Measurements from ENCODE around the gene KCNN1. TPM values are rescaled to one million over a fixed set of nuclear protein-coding genes. Genes with fewer than 3 reads are reported as not detected.

Gene KCNN1
- total RNA-seq, 3 donors from 2014 or later, result 0.33 to 0.59 TPM; not detected in 1

DNA sequence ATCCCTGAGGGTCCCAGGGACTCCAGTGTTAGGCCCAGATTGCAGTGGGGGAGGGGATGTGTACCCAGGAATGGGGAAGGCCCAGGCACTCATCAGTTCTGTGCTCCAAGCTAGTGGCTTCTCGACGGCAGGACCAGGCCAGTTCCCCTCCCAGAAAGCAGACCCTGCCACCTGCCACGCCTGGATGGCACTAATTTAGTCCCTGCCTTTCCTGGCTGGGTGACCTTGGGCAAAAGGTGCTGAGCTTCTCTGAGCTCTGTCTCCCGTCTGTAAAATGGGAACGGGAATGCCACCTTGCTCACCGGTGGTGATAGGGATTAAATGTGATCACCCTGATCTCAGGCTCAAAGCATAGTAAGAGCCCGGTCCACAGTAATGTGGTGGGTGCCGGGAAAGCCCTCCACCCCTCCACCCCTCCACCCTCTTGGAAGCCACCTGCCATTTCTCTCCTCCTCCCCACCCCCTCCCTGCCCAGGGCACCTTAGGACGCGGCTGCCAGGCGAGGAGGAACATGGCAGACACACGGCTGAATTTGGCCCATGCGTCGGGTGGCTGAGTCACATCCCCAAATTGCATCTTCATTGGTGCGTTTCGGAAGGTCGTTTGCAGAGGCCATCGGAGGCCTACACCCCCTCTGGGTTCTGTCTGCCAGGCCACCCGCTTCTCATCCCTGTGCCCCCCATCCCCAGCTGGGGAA, 2.3 kb downstream of the KCNN1 start:
- intact Hi-C loops (cut with DNase I; ENCODE audit: low total_unique reads), result no loop called here
- DNase-seq (ENCODE audit: low spot score in 2 of 2), result no peak
- Histone ChIP-seq H3K9me3 (no peaks in the 10 kb centered on the region), H3K4me3 (no peak overlapping the region), H3K27ac (no peak overlapping the region), H3K4me1 (no peaks in the 10 kb centered on the region), H3K36me3 (no peaks in the 10 kb centered on the region), H3K27me3 (peaks cover 0 to 12% of the 10 kb centered on the region in 2 donors)
- no peak for TF ChIP-seq POLR2AphosphoS5 (IDR thresholded peaks at IDR 0.05)
- no peak for TF ChIP-seq POLR2A (IDR thresholded peaks at IDR 0.05)
- TF ChIP-seq, protein P1, sequence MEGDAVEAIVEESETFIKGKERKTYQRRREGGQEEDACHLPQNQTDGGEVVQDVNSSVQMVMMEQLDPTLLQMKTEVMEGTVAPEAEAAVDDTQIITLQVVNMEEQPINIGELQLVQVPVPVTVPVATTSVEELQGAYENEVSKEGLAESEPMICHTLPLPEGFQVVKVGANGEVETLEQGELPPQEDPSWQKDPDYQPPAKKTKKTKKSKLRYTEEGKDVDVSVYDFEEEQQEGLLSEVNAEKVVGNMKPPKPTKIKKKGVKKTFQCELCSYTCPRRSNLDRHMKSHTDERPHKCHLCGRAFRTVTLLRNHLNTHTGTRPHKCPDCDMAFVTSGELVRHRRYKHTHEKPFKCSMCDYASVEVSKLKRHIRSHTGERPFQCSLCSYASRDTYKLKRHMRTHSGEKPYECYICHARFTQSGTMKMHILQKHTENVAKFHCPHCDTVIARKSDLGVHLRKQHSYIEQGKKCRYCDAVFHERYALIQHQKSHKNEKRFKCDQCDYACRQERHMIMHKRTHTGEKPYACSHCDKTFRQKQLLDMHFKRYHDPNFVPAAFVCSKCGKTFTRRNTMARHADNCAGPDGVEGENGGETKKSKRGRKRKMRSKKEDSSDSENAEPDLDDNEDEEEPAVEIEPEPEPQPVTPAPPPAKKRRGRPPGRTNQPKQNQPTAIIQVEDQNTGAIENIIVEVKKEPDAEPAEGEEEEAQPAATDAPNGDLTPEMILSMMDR (IDR thresholded peaks at IDR 0.05), result no peak

DNA sequence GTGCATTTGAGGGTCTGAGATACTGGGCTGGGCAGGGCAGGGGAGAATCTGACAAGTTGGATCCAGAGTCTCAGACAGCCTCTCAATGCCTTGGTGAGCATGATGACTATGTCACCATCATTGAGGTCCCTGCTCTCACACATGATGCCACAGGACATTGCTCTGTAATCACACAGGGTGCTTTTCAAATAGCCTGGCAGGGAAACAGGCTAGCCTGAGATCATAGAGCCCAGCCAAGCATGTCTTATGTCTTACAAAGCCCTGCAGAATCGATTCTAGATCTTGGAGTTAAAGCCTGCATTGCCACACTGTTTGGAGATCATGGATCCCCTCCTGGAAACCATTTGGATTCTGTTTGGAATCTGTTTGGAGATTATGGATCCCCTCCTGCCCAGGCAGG, 5.3 kb downstream of the KCNN1 start:
- no peak overlapping the region for H3K4me3 ChIP-seq
- peaks cover 0 to 8% of the 10 kb centered on the region in 2 donors for H3K27me3 ChIP-seq
- no peak for DNase-seq (ENCODE audit: low spot score in 2 of 2)
- no peak overlapping the region for H3K27ac ChIP-seq
- H3K9me3 ChIP-seq, result no peaks in the 10 kb centered on the region
- TF ChIP-seq POLR2AphosphoS5 (IDR thresholded peaks at IDR 0.05) (no peak), POLR2A (IDR thresholded peaks at IDR 0.05) (no peak)
- TF ChIP-seq, protein P1 (IDR thresholded peaks at IDR 0.05), result no peak
- no peaks in the 10 kb centered on the region for H3K4me1 ChIP-seq
- no peaks in the 10 kb centered on the region for H3K36me3 ChIP-seq
- intact Hi-C loops (cut with DNase I; ENCODE audit: low total_unique reads), result no loop called here

DNA sequence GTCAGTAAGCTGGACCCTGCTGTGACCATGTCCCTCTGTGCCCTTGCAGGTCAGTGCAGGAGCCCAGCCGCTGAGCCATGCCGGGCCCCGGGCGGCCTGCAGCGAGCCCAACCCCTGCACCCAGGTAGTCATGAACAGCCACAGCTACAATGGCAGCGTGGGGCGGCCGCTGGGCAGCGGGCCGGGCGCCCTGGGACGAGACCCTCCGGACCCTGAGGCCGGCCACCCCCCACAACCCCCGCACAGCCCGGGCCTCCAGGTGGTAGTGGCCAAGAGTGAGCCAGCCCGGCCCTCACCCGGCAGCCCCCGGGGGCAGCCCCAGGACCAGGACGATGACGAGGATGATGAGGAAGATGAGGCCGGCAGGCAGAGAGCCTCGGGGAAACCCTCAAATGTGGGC, 6.9 kb downstream of the KCNN1 start:
- Histone ChIP-seq H3K27me3 (no peaks in the 10 kb centered on the region), H3K27ac (no peak overlapping the region), H3K4me3 (no peak overlapping the region), H3K36me3 (no peaks in the 10 kb centered on the region), H3K4me1 (no peaks in the 10 kb centered on the region), H3K9me3 (no peaks in the 10 kb centered on the region)
- TF ChIP-seq POLR2AphosphoS5 (IDR thresholded peaks at IDR 0.05) (no peak), POLR2A (IDR thresholded peaks at IDR 0.05) (no peak)
- TF ChIP-seq, protein P1 (IDR thresholded peaks at IDR 0.05), result no peak
- DNase-seq (ENCODE audit: low spot score in 2 of 2), result no peak
- intact Hi-C loops (cut with DNase I; ENCODE audit: low total_unique reads), result no loop called here

DNA sequence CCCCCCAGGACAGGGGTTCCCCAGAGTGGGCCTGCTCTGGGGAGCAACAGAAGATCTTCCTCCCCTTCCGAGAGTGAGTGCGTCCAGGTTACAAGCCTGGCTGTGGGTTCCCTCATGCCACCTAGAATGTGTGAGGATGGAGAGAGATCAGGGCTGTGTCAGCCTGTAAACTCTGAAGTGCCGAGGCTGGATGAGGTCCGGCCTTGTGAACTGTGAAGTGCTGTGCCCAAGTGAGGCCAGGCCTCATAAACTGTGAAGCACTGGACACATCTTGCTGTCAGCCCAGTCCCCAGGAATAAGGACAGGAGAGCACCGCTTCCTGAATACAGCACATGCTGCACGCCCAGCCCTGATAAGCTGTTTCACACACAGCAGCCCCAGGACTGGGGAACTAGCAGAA, 7.6 kb downstream of the KCNN1 start:
- no peak overlapping the region for H3K27ac ChIP-seq

DNA sequence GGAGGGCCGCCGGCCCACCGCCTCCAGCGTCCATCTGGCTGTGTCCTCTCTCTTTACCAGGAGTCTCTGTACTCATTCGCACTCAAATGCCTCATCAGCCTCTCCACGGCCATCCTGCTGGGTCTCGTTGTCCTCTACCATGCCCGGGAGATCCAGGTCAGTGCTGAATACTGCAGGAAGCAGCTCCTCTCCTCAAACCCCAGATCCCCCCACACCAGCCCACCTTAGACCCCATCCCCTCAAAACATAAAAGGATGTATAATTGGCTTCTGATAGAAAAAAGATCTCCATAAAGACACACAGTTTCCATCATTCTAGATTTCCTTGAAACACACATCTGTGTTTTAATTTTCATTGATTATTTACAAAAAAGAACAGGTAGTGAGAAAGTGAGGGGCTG, 8.1 kb downstream of the KCNN1 start:
- TF ChIP-seq POLR2A (IDR thresholded peaks at IDR 0.05) (no peak), POLR2AphosphoS5 (IDR thresholded peaks at IDR 0.05) (no peak)
- TF ChIP-seq, protein P1 (IDR thresholded peaks at IDR 0.05), result no peak
- no peak overlapping the region for H3K4me3 ChIP-seq
- no peak overlapping the region for H3K27ac ChIP-seq
- H3K9me3 ChIP-seq, result no peaks in the 10 kb centered on the region
- DNase-seq (ENCODE audit: low spot score in 2 of 2), result no peak
- intact Hi-C loops (cut with DNase I; ENCODE audit: low total_unique reads), result no loop called here
- H3K36me3 ChIP-seq, result no peaks in the 10 kb centered on the region
- no peaks in the 10 kb centered on the region for H3K4me1 ChIP-seq
- H3K27me3 ChIP-seq, result no peaks in the 10 kb centered on the region

More for the DNA sequence above, 7.6 kb downstream of the KCNN1 start:
- no peak for DNase-seq (ENCODE audit: low spot score in 2 of 2)
- intact Hi-C loops (cut with DNase I; ENCODE audit: low total_unique reads), result no loop called here
- Histone ChIP-seq H3K4me3 (no peak overlapping the region), H3K4me1 (no peaks in the 10 kb centered on the region), H3K27me3 (no peaks in the 10 kb centered on the region), H3K9me3 (no peaks in the 10 kb centered on the region), H3K36me3 (no peaks in the 10 kb centered on the region)
- TF ChIP-seq, protein P1 (IDR thresholded peaks at IDR 0.05), result no peak
- TF ChIP-seq POLR2AphosphoS5 (IDR thresholded peaks at IDR 0.05) (no peak), POLR2A (IDR thresholded peaks at IDR 0.05) (no peak)

All from breast epithelium (tissue), 4 donors.